GM19238 (cell line): ENCODE measurements around the gene TRIM10.
"Not testable (repeated sequence)": the region's sequence is repeated elsewhere in the genome, so short reads cannot be mapped to it uniquely, and the experiment has no call there.

Experiments used
- DNase-seq: peaks from one replicate; pipeline ENCODE4 v3.0.0; 2011; ENCODE audit warnings: low spot score; ENCODE audit not compliant: insufficient read length

Gene TRIM10

DNA sequence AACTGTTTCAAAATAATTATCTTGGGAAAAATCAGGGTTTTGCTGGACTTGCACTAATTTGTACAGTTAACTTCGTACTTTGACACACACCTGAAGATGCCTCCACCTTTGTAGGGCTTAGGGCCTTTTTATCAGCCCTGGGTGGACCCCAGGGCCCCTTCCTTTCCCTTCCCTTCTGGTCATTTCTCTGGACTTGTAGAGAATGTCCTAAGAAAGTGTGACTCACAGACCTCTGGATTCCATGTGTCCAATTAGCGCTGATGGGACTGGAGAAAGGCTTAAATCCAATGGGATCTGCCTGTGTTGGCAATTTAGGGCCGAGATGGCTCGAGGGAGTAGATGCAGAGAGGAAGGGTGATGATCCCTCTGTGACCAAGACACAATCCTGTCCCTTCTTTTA, 11.7 kb upstream of the TRIM10 start:
- no peak for DNase-seq

DNA sequence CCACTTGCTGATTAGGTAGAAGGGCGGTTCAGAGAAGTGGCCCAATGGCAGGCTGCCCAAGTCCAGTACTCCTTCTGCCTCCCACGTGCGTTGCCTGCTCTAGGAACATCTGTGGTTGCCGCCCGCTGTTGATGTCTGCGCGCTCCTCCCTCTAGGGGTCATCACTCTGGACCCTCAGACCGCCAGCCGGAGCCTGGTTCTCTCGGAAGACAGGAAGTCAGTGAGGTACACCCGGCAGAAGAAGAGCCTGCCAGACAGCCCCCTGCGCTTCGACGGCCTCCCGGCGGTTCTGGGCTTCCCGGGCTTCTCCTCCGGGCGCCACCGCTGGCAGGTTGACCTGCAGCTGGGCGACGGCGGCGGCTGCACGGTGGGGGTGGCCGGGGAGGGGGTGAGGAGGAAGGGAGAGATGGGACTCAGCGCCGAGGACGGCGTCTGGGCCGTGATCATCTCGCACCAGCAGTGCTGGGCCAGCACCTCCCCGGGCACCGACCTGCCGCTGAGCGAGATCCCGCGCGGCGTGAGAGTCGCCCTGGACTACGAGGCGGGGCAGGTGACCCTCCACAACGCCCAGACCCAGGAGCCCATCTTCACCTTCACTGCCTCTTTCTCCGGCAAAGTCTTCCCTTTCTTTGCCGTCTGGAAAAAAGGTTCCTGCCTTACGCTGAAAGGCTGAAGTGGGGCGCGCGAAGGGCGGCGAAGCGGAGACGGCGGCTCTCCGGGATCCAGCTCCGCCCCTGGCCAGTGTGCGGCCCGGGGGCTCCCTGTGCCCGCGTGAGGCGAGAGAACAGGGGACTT, 10.9 kb upstream of the TRIM10 start:
- no peak for DNase-seq

DNA sequence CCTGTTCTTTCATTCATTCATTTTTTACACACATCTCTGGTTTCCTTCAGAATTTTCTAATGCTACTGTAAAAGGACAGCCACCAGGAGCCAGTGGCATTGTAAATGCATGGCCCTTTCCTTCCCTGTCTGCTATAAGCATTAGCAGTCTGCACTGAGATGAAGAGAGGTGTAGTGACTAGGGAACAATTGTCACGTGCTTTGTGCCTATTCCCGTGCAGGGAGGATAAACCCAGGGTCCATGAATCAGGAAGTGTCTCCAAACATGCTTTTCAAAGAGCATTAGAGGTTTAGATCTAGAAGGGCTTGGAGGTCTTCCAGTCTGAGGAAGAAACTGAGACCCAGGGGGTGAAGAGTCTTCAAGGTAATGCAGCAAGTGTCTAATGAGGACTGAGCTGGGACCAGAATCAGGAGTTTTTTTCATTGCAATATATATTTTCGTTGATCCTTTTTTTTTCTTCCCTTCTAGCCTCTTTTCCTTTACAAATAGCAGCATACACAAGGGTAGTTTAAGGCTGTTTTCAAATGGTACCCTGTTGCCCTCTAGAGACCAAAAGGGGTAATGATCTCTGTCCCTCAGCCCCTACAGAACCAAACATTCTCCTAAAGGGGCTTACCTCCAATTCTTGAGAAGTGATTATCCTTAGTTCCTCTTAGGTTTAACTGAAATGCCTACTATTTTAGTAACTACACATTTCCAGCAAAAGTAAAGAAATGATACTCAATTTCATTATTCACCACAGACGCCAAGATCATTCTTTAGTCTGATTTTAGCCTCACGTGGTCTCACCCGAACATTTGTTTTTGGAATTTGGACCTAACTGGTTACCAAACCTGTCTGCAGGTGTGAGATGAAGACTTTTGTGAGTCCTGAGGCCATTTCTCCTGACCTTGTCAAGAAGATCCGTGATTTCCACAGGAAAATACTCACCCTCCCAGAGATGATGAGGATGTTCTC, 8.9 kb upstream of the TRIM10 start:
- no peak for DNase-seq

DNA sequence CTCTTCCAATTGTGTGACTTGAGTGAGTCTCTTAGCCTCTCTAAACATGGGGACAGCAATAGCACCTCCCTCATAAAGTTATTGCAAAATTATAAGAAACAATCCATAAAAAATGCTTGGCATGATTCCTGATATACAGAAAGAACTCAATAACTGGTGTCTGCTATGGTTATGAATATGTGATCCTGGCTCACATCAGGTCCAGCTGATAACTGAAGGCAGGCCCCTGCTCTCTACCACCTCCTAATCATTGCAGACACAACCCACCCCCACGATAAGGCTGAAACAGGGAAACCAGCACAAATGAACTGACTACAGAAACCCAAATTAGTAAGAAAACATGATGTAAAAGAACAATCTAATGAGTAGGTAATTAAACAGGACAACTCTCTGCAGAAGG, 7.7 kb upstream of the TRIM10 start:
- DNase-seq = no peak

DNA sequence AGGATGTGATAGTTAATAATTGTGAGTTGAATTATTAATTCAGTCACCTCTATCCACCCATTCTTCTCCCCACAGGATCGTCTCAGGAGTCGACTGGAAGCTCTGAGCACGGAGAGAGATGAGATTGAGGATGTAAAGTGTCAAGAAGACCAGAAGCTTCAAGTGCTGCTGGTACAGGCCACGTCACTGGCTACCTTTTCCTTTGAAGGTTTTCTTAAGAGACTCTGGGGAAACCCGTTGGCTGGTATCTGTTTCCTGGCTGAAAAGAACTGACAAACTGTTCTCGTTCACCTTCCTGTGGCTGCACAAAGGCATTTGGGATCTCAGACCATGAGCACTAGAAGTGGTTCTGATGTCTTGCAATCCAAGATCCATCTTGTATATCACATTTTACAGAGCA, 6.1 kb upstream of the TRIM10 start:
- DNase-seq = no peak

DNA sequence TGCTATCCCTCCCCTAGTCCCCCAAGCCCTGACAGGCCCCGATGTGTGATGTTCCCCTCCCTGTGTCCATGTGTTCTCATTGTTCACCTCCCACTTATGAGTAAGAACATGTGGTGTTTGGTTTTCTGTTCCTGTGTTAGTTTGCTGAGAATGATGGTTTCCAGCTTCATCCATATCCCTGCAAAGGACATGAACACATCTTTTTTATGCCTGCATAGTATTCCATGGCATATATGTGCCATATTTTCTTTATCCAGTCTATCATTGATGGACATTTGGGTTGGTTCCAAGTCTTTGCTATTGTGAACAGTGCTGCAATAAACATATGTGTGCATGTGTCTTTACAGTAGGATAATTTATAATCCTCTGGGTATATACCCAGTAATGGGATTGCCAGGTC, 4.2 kb upstream of the TRIM10 start:
- not testable (repeated sequence) for DNase-seq

DNA sequence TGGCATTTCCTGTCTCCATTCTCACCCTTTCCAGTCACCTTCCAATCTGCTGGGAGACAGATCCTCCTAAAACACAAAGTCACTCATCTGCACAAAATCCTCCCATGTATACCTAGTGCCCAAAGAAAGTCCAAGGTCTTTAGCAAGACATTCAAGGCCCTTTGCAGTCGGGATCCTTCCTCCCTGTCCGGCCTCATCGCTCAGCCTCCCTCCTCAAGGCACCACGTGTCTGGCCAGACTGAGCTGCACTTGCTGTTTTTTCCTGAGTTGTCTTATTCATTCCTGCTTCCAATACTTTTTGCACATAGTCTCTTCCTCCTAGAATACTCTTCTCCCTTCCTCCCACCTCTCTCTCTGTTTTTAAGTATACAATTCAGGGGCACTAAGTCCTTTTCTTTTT, 3.7 kb upstream of the TRIM10 start:
- no peak for DNase-seq

DNA sequence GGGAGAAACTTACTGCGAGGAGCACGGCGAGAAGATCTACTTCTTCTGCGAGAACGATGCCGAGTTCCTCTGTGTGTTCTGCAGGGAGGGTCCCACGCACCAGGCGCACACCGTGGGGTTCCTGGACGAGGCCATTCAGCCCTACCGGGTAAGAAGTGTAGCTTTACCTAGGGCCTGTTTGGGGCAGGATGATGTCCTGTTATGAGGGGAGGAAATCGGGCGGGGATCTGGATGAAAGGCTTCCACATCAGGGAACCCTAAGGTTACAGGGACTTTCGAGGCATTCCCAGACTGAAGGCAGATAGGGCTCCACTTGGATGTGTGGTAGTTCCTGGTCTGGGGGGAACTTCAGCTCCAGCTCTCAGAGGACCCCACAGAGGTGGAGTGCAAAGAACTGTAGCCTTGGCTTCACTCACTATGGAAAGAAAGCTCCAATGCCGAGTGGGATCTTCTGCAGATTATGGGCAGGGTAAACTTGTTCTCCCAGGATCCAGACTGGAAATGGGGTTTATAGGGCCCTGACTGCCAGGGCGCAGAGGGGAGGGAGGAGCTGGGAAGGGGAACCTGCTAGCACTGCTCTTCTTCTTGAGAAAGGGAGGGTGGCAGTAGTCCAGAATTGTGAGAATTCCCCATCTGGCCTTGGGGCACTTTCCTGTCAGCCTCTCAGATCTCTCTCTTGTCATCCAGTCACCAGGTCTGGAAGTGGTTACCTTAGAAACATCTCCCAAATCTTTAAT, 3.1 kb upstream of the TRIM10 start:
- DNase-seq = no peak

DNA sequence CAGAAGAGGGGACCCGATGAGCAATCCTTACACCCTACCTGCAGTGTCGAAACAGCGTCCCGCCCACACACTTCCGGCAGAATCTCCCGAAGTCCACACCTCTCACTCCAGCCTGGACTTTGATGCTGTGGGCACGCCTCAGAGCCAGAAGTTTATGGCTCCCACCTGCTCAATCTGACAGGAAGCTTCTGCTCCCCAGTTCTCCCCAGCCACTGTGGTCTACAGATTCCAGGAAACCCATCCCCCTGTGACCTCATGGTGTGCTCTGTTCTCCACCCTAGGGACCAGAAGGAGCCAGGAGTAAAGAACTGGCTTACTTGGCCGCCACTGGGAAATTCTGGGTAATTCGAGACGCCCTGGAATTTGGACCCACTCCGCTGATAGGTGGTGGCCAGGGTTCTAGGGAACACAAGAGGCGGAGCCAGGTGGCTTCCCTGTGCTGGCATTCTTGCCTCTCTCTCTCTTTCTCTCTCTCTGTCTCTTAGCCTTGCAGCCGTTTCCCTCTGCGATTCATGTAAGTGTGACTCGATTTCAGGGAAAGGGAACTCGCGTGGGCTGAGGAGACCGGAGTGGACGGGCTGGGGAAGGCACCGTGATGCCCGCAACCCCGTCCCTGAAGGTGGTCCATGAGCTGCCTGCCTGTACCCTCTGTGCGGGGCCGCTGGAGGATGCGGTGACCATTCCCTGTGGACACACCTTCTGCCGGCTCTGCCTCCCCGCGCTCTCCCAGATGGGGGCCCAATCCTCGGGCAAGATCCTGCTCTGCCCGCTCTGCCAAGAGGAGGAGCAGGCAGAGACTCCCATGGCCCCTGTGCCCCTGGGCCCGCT, 2.3 kb upstream of the TRIM10 start, which contains the start of gene TRIM15:
TSS of gene TRIM15 (plus strand) at position 457 of the 828 bp plus-strand sequence. CDS start at position 596, 139 bp downstream.
- no peak for DNase-seq

DNA sequence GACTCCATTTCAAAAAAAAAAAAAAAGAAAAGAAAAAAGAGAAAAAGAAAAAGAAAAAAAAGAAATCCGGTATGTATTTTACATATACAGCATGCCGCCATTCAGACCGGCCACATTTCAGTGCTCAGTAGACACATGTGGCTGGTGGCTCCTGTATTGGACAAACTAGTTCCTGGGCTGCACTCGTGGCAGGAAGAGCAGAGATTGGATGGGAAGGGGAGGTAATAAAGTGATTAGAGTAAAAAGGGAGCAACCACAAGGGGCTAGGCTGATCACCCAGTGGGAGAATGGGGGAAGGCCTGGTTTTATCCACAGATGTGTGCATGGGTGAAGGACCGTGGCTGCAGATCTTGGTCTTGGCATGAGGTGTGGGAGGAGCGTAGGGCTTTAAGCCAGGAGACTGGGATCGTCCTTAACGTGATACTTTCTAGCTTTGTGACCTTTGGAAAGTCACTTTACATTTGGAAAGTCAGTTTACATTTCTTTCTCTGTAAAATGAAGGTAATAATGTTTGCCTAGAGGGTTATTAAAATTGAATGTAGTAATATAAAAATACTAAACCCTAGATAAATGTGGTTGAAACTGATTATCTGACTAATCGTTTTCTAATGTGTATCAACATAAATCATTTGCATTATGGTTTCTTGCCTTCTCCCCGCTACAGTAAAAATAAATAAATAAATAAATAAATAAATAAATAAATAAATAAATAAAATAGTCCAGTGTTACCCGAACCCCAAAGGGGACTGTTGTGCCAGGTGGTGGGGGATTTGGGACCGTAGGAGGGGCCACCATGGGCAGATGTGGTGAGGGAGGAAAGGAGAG, 1.5 kb upstream of the TRIM10 start:
- DNase-seq = no peak

DNA sequence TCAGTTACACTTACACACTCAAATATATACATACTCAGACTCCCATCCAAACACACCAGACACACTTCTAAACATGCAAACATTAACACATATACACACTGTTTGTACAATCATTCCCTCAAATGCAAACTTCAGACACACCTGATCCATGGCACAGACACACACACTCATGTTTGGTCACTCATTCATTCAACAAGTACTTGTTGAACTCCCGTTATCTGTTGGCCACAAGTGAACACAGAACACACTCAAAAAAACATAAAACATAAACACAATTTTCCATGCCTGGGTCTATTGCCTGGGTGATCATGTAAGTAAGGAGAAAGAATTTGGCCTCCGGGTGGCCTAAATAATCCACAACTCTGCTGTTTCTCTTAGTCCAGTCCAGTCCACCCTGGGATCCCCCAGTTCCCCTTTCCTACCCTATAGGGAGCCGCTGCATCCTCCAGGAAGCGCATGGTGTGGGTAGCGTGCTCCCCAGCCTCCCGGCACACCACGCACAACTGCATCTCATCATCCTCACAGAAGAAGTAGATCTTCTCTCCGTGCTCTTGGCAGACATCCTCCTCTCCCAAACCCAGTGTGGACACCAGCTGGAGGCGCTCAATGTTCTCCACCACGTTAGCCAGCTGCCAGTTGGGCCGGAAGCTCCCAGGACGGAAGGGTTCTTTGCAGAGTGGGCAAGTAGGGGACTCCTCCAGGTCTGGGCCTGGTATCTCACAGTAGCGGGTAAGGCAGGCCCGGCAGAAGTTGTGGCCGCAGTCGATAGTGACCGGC, 815 bp downstream of the TRIM10 start:
- DNase-seq = no peak

DNA sequence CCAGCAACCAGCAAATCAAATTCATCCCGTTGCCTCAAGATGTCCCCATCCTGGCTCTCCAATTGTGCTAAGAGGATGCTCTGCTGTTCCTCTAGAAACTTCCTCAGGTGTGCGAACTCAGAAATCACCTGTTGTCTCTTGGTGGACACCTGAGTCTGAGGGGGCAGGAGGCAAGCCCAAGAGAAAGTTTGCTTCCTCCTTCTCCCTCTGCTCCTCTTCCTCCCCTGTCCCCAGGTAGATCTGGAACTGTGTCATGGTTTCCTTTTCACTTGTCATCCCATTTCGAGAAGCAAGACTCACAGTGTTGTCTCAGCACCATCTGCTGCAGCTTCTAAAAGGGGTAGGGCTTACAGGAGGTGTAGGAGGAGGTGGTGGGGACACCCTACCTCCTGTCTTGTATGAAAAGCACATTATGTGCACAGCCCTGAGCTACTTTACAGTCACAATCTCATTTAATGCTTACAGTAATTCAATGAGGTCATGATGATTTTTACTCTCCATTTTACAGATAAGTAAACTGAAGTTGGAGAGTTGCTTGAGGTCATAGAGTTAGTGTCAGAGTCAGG, 2.5 kb downstream of the TRIM10 start:
- no peak for DNase-seq

DNA sequence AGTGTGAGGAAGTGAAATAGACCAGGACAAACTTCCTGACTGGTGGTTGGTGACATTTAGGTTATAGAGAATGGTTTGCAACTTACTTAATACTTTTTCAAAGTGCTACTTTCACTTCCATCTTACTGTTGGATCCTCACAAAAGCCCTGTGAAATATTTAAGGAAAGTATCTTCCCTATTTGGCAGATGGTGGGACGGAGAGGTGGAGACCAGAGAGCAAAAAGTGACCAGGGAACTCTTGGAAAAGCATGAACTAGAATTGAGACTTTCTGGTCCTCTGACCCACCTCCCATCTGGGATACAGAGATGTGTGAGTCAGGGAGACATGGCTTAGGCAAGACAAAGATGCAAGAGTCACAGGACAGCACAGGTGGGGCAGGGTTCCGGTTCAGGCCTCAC, 3.0 kb downstream of the TRIM10 start:
- no peak for DNase-seq

DNA sequence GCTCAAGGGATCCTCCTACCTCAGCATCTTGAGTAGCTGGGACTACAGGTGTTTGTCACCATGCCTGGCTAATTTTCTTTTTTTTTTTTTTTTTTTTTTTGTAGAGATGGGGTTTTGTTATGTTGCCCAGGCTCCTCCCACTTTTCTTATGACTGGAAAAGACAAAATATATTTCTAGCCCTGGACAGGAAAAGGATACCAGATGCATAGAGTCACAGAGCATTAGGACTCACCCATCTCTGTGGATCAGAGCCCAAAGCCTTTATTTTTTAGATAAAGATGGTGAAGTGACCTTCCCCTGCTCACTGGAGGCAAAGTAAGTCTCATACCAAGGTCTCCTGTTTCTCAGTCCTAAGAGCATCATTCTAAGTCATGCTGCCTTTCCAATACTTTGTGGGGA, 3.4 kb downstream of the TRIM10 start:
- DNase-seq = no peak

DNA sequence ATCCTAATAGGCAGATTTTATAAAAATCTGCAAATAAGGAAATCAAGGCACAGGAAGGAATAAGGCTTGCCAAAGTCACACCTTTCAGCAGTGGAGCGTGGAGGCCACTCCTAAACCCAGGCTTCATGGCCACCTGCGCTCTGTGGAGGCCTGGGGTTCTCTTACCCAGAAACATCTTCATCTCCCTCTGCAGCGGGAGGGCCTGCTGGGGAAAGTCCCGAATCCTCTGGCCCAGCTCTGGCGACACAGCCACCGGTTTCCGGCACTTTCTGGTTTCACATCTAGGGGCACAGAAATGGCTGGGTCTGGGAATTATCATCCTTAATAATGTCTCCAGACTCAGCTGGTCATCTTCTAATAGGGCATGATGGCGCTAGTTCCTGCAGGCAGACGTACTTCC, 4.2 kb downstream of the TRIM10 start:
- no peak for DNase-seq

DNA sequence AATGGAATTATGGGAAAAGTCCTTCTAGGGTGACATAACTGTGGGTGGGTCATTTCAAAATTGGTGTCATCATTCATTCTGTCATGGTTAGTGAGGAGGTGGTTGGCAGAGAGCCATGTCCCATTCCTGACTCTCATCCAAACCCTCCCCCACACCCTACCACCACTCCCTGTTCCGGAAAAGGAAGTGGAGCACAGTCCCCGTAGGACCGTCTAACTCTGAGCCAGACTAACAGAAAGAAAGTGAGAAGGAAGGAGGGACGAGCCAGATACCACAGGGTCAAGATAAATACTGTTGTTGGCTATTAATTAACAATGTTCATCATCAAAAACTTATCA, 4.8 kb downstream of the TRIM10 start:
- no peak for DNase-seq

DNA sequence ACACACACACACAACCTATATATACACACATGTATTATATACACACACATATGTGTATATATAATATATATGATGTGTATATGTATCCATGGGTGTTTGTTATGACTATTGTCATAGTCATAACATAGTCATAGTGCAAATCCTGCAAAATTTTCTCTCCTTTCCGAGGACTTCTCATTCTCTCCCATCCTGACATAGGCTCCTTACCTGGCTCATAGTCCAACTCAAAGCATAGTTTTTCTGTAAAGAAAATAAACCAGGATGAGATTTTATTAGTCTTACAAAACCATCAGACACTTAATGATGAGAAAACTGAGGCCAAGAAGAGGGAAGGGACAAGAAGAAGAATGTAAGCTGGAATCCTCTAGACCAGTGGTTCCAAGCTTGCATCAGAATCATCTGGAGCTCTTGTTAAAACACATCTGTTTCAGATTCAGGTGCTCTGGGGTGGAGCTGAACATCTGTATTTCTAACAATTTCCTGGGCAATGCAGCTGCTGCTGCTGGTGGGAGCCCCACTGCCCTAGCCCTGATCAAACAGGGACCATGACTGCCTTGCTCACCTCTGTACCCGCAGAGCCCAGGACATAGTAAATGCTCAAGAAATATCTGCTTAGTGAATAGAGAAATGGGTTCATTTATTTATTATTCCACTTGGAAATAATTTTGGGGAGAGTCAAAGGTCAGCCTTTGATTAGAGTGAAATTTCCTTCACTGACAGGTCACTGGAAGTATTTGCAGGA, 5.3 kb downstream of the TRIM10 start:
- no peak for DNase-seq
